Uterus (tissue), 4 donors: ENCODE results near the gene PRAMEF18. TPM values are rescaled to one million over a fixed set of nuclear protein-coding genes. Genes with fewer than 3 reads are reported as not detected.
"Not testable (repeated sequence)": the region's sequence is repeated elsewhere in the genome, so short reads cannot be mapped to it uniquely, and the experiment has no call there.

ENCODE experiments used
- DNase-seq, 2 donors: peaks; one replicate each; pipeline ENCODE4 v3.0.0-alpha.2; 2019 to 2020
- H3K27ac ChIP-seq, 2 donors: fragments of 200-600 bp; sonication (generic); 1 replicate in 1 of 2; 2 replicates in 1 of 2; pipeline ENCODE4 v1.5.1; 2016 to 2018
- H3K27me3 ChIP-seq, 2 donors: fragments of 200-600 bp; sonication (generic); one replicate each; pipeline ENCODE4 v1.5.1; 2018 to 2019; ENCODE audit warnings: control low read depth in 1 of 2
- H3K36me3 ChIP-seq, 2 donors: fragments of 200-600 bp; sonication (generic); one replicate each; pipeline ENCODE4 v1.5.1; 2019; ENCODE audit warnings: control low read depth in 1 of 2
- H3K4me1 ChIP-seq, 2 donors: fragments of 200-600 bp; sonication (generic); one replicate each; pipeline ENCODE4 v1.5.1; 2018 to 2019; ENCODE audit warnings: control low read depth in 1 of 2
- H3K4me3 ChIP-seq, 2 donors: fragments of 200-600 bp; sonication (generic); 1 replicate in 1 of 2; 2 replicates in 1 of 2; pipeline ENCODE4 v1.5.1; 2018 to 2019; ENCODE audit warnings: mild to moderate bottlenecking in 1 of 2
- H3K9me3 ChIP-seq, 2 donors: fragments of 200-600 bp; sonication (generic); one replicate each; pipeline ENCODE4 v1.5.1; 2019; ENCODE audit warnings: control low read depth in 1 of 2
- intact Hi-C: fragments of 100-400 bp; cut with DNase I; formaldehyde crosslinking; loops from one replicate; pipeline ENCODE4 v1.15.1; 2023; ENCODE audit warnings: low total_unique reads
- total RNA-seq, 4 donors: library from RNA; depleted of rRNA in 3 of 4; stranded (reverse); fragments of >200 nt in 3 of 4; gene quantifications; one replicate each; pipeline versions ENCODE4 v1.1.0 to v1.2.4, GENCODE V29; 2014 to 2023
- donor health status: DM: yes; HTN: yes; CAD: no.

PRAMEF18 gene
- total RNA-seq, result not detected

GRCh38 chr1:13225675-13226204 is at the start of gene PRAMEF18:
TSS of gene PRAMEF18 (minus strand) at chr1:13226154. CDS start at chr1:13226106, 48 bp downstream.
- H3K4me3 ChIP-seq, intact Hi-C loops, H3K27ac ChIP-seq, H3K27me3 ChIP-seq, H3K36me3 ChIP-seq, H3K4me1 ChIP-seq, DNase-seq, H3K9me3 ChIP-seq: not testable (repeated sequence)

- intact Hi-C loops, DNase-seq, H3K4me1 ChIP-seq, H3K27me3 ChIP-seq, H3K4me3 ChIP-seq, H3K9me3 ChIP-seq, H3K36me3 ChIP-seq, H3K27ac ChIP-seq: not testable (repeated sequence)
Observed at GRCh38 chr1:13265124-13265523, 39.2 kb upstream of the PRAMEF18 start.

- intact Hi-C loops, H3K9me3 ChIP-seq, H3K4me1 ChIP-seq, DNase-seq, H3K27me3 ChIP-seq, H3K4me3 ChIP-seq, H3K36me3 ChIP-seq, H3K27ac ChIP-seq: not testable (repeated sequence)
Observed at GRCh38 chr1:13253898-13254297, 27.9 kb upstream of the PRAMEF18 start, which contains the start of gene PRAMEF5. TSS of gene PRAMEF5 (plus strand) at chr1:13254198. CDS start at chr1:13259269, 5,071 bp downstream.

- H3K27ac ChIP-seq, H3K36me3 ChIP-seq, H3K4me1 ChIP-seq: not testable (repeated sequence)
Observed at GRCh38 chr1:13247122-13247521, 21.2 kb upstream of the PRAMEF18 start.

GRCh38 chr1:13246554-13246871 is 20.6 kb upstream of the PRAMEF18 start:
- H3K4me3 ChIP-seq, H3K36me3 ChIP-seq, H3K4me1 ChIP-seq, H3K9me3 ChIP-seq, H3K27me3 ChIP-seq, intact Hi-C loops, H3K27ac ChIP-seq, DNase-seq: not testable (repeated sequence)

More at GRCh38 chr1:13247122-13247521, 21.2 kb upstream of the PRAMEF18 start:
- H3K27me3 ChIP-seq, H3K9me3 ChIP-seq, DNase-seq, intact Hi-C loops, H3K4me3 ChIP-seq: not testable (repeated sequence)

GRCh38 chr1:13245841-13246553 is 20.0 kb upstream of the PRAMEF18 start:
- H3K4me1 ChIP-seq, DNase-seq, H3K9me3 ChIP-seq, H3K27me3 ChIP-seq, H3K36me3 ChIP-seq, H3K4me3 ChIP-seq, H3K27ac ChIP-seq, intact Hi-C loops: not testable (repeated sequence)

GRCh38 chr1:13243536-13244263 is 17.7 kb upstream of the PRAMEF18 start:
- H3K4me3 ChIP-seq, intact Hi-C loops, H3K27ac ChIP-seq, H3K27me3 ChIP-seq, H3K36me3 ChIP-seq, H3K9me3 ChIP-seq, DNase-seq, H3K4me1 ChIP-seq: not testable (repeated sequence)

- H3K4me1 ChIP-seq, H3K36me3 ChIP-seq, H3K27me3 ChIP-seq, intact Hi-C loops, DNase-seq, H3K27ac ChIP-seq, H3K9me3 ChIP-seq, H3K4me3 ChIP-seq: not testable (repeated sequence)
Observed at GRCh38 chr1:13239633-13240032, 13.7 kb upstream of the PRAMEF18 start.

- H3K27ac ChIP-seq, H3K9me3 ChIP-seq, H3K27me3 ChIP-seq, H3K4me3 ChIP-seq, DNase-seq, intact Hi-C loops, H3K4me1 ChIP-seq, H3K36me3 ChIP-seq: not testable (repeated sequence)
Observed at GRCh38 chr1:13237572-13237971, 11.6 kb upstream of the PRAMEF18 start.

- H3K27ac ChIP-seq, H3K27me3 ChIP-seq, H3K9me3 ChIP-seq, intact Hi-C loops, H3K36me3 ChIP-seq, H3K4me3 ChIP-seq, DNase-seq, H3K4me1 ChIP-seq: not testable (repeated sequence)
Observed at GRCh38 chr1:13234057-13234456, 8.1 kb upstream of the PRAMEF18 start.

GRCh38 chr1:13232056-13232455 is 6.1 kb upstream of the PRAMEF18 start:
- DNase-seq, H3K9me3 ChIP-seq, H3K27me3 ChIP-seq, intact Hi-C loops, H3K4me3 ChIP-seq, H3K27ac ChIP-seq, H3K4me1 ChIP-seq, H3K36me3 ChIP-seq: not testable (repeated sequence)

- DNase-seq, H3K27me3 ChIP-seq, H3K27ac ChIP-seq, H3K9me3 ChIP-seq, intact Hi-C loops, H3K4me3 ChIP-seq, H3K36me3 ChIP-seq, H3K4me1 ChIP-seq: not testable (repeated sequence)
Observed at GRCh38 chr1:13231061-13231750, 5.3 kb upstream of the PRAMEF18 start.

- H3K36me3 ChIP-seq, H3K9me3 ChIP-seq, DNase-seq, H3K4me1 ChIP-seq, intact Hi-C loops, H3K27me3 ChIP-seq, H3K27ac ChIP-seq, H3K4me3 ChIP-seq: not testable (repeated sequence)
Observed at GRCh38 chr1:13230601-13231000, 4.6 kb upstream of the PRAMEF18 start.
